Measurements from ENCODE around the gene ZNF423. TPM values are rescaled to one million over a fixed set of nuclear protein-coding genes. Genes with fewer than 3 reads are reported as not detected.
A peak's percentile ranks its signal among the peaks of the same experiment; 100 is the strongest.

Gene ZNF423
- total RNA-seq, 4 donors from 2014 or later: 1.4 to 20.6 (median 4.7) TPM

- Histone ChIP-seq H3K9me3 (no peaks in the 10 kb centered on the region), H3K27me3 (no peaks in the 10 kb centered on the region), H3K36me3 (no peaks in the 10 kb centered on the region), H3K4me3 (no peak overlapping the region), H3K4me1 (no peaks in the 10 kb centered on the region), H3K27ac (no peak overlapping the region)
- peak in 2 of 3 donors; percentile 15 to 23 for DNase-seq
- TF ChIP-seq POLR2A (IDR thresholded peaks at IDR 0.05) (no peak), CTCF (IDR thresholded peaks at IDR 0.05) (no peak)
These were observed 382.1 kb downstream of the ZNF423 start for GRCh38 chr16:49473773-49474172.

GRCh38 chr16:49473131-49473530 lies 382.8 kb downstream of the ZNF423 start:
- no peak overlapping the region for H3K4me3 ChIP-seq
- no peaks in the 10 kb centered on the region for H3K27me3 ChIP-seq
- DNase-seq: peak in 2 of 3 donors; percentile 10 to 36
- H3K27ac ChIP-seq: no peak overlapping the region
- H3K9me3 ChIP-seq: no peaks in the 10 kb centered on the region
- no peaks in the 10 kb centered on the region for H3K36me3 ChIP-seq
- no peaks in the 10 kb centered on the region for H3K4me1 ChIP-seq
- TF ChIP-seq CTCF (IDR thresholded peaks at IDR 0.05) (no peak), POLR2A (IDR thresholded peaks at IDR 0.05) (no peak)

DNA sequence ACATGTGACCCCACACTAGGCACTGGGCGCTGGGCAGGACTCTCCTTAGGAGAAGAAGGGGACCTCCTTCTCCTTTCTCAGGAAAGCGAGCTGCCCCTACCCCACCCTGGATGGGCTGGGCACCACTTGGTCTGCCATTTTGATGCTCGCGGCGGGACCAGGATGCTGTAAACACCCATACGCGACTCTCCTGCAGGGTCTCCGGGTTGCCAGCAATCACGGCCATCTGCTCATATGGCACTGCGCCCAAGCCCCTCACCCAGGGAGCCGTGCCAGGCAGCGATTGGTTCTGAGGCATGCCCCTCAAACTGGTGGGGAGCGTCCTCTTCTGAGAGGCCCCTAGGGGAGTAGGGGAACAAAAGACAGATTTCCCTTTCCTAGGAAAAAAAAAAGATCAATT lies 383.3 kb downstream of the ZNF423 start:
- TF ChIP-seq POLR2A (IDR thresholded peaks at IDR 0.05): no peak
- no peak for TF ChIP-seq CTCF (IDR thresholded peaks at IDR 0.05)
- DNase-seq: peak in 2 of 3 donors; percentile 27 to 40
- Histone ChIP-seq H3K4me1 (no peaks in the 10 kb centered on the region), H3K36me3 (no peaks in the 10 kb centered on the region), H3K27ac (no peak overlapping the region), H3K27me3 (no peaks in the 10 kb centered on the region), H3K4me3 (no peak overlapping the region), H3K9me3 (no peaks in the 10 kb centered on the region)

- no peak for TF ChIP-seq POLR2A (IDR thresholded peaks at IDR 0.05)
- no peak for TF ChIP-seq CTCF (IDR thresholded peaks at IDR 0.05)
- DNase-seq: no peak
These were observed 384.7 kb downstream of the ZNF423 start for GRCh38 chr16:49471038-49471727.

DNA sequence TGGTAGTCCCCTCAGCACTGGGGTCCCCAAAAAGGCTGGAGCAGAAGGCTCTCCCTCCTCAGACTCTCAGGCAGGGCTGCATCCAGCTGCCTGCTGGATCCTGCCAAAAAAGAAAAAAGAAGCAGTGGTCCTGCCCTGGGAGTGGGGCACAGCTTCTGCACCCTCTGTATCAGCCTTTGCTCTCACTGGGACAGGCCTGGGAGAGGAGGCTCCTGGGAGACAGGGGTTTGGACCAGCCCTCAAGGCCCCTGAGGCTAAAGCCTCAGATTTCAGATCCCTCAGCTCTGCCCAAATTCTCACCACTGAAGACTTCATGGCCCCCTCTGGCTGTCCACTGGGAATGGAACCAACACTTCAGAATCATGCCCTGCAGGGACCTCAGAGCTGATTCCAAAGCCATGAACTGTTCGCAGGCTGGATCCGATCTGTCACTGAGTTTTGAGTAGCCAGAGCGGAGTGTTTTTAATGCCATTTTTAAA lies 385.4 kb downstream of the ZNF423 start:
- no peak for TF ChIP-seq POLR2A (IDR thresholded peaks at IDR 0.05)
- TF ChIP-seq CTCF (IDR thresholded peaks at IDR 0.05): no peak
- H3K36me3 ChIP-seq: no peaks in the 10 kb centered on the region
- no peak overlapping the region for H3K27ac ChIP-seq
- DNase-seq: peak in 1 of 3 donors; percentile 6
- H3K4me3 ChIP-seq: no peak overlapping the region
- no peaks in the 10 kb centered on the region for H3K9me3 ChIP-seq
- no peaks in the 10 kb centered on the region for H3K4me1 ChIP-seq
- H3K27me3 ChIP-seq: no peaks in the 10 kb centered on the region

More at GRCh38 chr16:49471038-49471727, 384.7 kb downstream of the ZNF423 start:
- H3K4me3 ChIP-seq: no peak overlapping the region
- H3K27ac ChIP-seq: no peak overlapping the region
- no peaks in the 10 kb centered on the region for H3K27me3 ChIP-seq
- H3K36me3 ChIP-seq: no peaks in the 10 kb centered on the region
- H3K9me3 ChIP-seq: no peaks in the 10 kb centered on the region
- H3K4me1 ChIP-seq: no peaks in the 10 kb centered on the region

All from Peyer's patch (tissue), 4 donors.